Coronary artery (tissue), 2 donors: Measurements from ENCODE around the gene ANKRD28.
A peak's percentile ranks its signal among the peaks of the same experiment; 100 is the strongest.

Source experiments
- DNase-seq: peaks from one replicate; pipeline ENCODE4 v3.0.0-alpha.2; 2017; ENCODE audit warnings: low spot score
- H3K27ac ChIP-seq, 2 donors: fragments of 200-600 bp; sonication (generic); one replicate each; pipeline ENCODE4 v1.5.1; 2016 to 2019
- H3K4me3 ChIP-seq: fragments of 200-600 bp; sonication (generic); 2 replicates; pipeline ENCODE4 v1.5.1; 2016; ENCODE audit warnings: mild to moderate bottlenecking, moderate library complexity
- CTCF ChIP-seq: fragments of 200-600 bp; sonication (generic); IDR thresholded peaks from one replicate; pipeline ENCODE4 v1.5.1; 2019; ENCODE audit warnings: antibody characterized with exemption

Gene ANKRD28

GRCh38 chr3:15796771-15797641, 773 bp downstream of the ANKRD28 start:
- no peak for TF ChIP-seq CTCF
- peak overlapping the region; percentile 70 to 89 for H3K27ac ChIP-seq
- DNase-seq, result no peak
- peak overlapping the region; percentile 68 for H3K4me3 ChIP-seq

- peak overlapping the region; percentile 68 for H3K4me3 ChIP-seq
These were observed 1.4 kb downstream of the ANKRD28 start for GRCh38 chr3:15796331-15796730.

GRCh38 chr3:15795651-15796308, 2.0 kb downstream of the ANKRD28 start:
- no peak for TF ChIP-seq CTCF
- H3K4me3 ChIP-seq, result peak overlapping the region; percentile 68
- peak overlapping the region; percentile 70 to 89 for H3K27ac ChIP-seq
- no peak for DNase-seq

More at GRCh38 chr3:15796331-15796730, 1.4 kb downstream of the ANKRD28 start:
- no peak for DNase-seq
- no peak for TF ChIP-seq CTCF
- peak overlapping the region; percentile 70 to 89 for H3K27ac ChIP-seq

- peak overlapping the region; percentile 68 for H3K4me3 ChIP-seq
- TF ChIP-seq CTCF, result no peak
- peak overlapping the region; percentile 60 to 89 for H3K27ac ChIP-seq
- no peak for DNase-seq
These were observed 2.7 kb downstream of the ANKRD28 start for GRCh38 chr3:15794842-15795650.

- peak overlapping the region; percentile 68 for H3K4me3 ChIP-seq
- no peak for DNase-seq
- peak overlapping the region; percentile 60 to 89 for H3K27ac ChIP-seq
- no peak for TF ChIP-seq CTCF
These were observed 3.4 kb downstream of the ANKRD28 start for GRCh38 chr3:15794303-15794771.

- DNase-seq, result no peak
- no peak for TF ChIP-seq CTCF
- Histone ChIP-seq H3K4me3 (no peak overlapping the region), H3K27ac (no peak overlapping the region)
These were observed 6.3 kb downstream of the ANKRD28 start for GRCh38 chr3:15791525-15791924.
